Measurements from ENCODE around the gene TRMT44. TPM values are rescaled to one million over a fixed set of nuclear protein-coding genes. Genes with fewer than 3 reads are reported as not detected.

The TRMT44 gene
- polyA plus RNA-seq, 1 donor (not counting 4 experiments of a cell fraction or from before 2014, with no cell fraction given): 8.8 TPM

GRCh38 chr4:8507196-8507570, 66.6 kb downstream of the TRMT44 start:
- dilution Hi-C loops (cut with MboI; ENCODE audit: extremely low pct_ligation_motif_present, low sequenced_read_pairs): no loop called here
- no peaks in the 10 kb centered on the region for H3K79me2 ChIP-seq (ENCODE audit: control insufficient read depth, insufficient read depth, low read length)
- FAIRE-seq (no peak), DNase-seq (ENCODE audit: low read depth, low spot score) (no peak)
- no peak overlapping the region for H3K27ac ChIP-seq (ENCODE audit: control insufficient read depth, insufficient read depth, low read length)
- H3K9me3 ChIP-seq (ENCODE audit: control insufficient read depth, low read depth, low read length): no peaks in the 10 kb centered on the region
- TF ChIP-seq CTCF (optimal IDR thresholded peaks at IDR 0.05 in 1 of 3, IDR thresholded peaks at IDR 0.05 in 1 of 3, conservative IDR thresholded peaks at IDR 0.05 in 1 of 3; ENCODE audit: extremely low read depth in 1 of 3, insufficient read depth in 2 of 3, low read length in 3 of 3) (no peak), EZH2 (IDR thresholded peaks at IDR 0.05; ENCODE audit: low read length) (no peak)
- no peak overlapping the region for H3K4me3 ChIP-seq (ENCODE audit: control insufficient read depth in 2 of 3, extremely low read depth in 1 of 3, insufficient read depth in 2 of 3, low read depth in 1 of 3, low read length in 3 of 3)
- no peaks in the 10 kb centered on the region for H3K36me3 ChIP-seq (ENCODE audit: control insufficient read depth in 2 of 2, extremely low read depth in 1 of 2, insufficient read depth in 2 of 2, low read length in 2 of 2)
- no peak overlapping the region for H3K9ac ChIP-seq (ENCODE audit: control insufficient read depth, extremely low read depth, insufficient read depth, low read length)
- H3K4me1 ChIP-seq (ENCODE audit: control insufficient read depth, extremely low read depth, insufficient read depth, low read length): no peaks in the 10 kb centered on the region
- no peaks in the 10 kb centered on the region for H4K20me1 ChIP-seq (ENCODE audit: control insufficient read depth, extremely low read depth, insufficient read depth, low read length)
- H2AFZ ChIP-seq (ENCODE audit: control insufficient read depth, low read length): no peak overlapping the region
- H3K4me2 ChIP-seq (ENCODE audit: control insufficient read depth, extremely low read depth, insufficient read depth, low read depth, low read length): no peak overlapping the region
- H3K9me1 ChIP-seq (ENCODE audit: control insufficient read depth, extremely low read depth, insufficient read depth, low read length): no peaks in the 10 kb centered on the region
- H3K27me3 ChIP-seq (ENCODE audit: control insufficient read depth, extremely low read depth, insufficient read depth, low read length): peaks cover 20% of the 10 kb centered on the region

- H2AFZ ChIP-seq (ENCODE audit: control insufficient read depth, low read length): no peak overlapping the region
- dilution Hi-C loops (cut with MboI; ENCODE audit: extremely low pct_ligation_motif_present, low sequenced_read_pairs): no loop called here
- H3K79me2 ChIP-seq (ENCODE audit: control insufficient read depth, insufficient read depth, low read length): no peaks in the 10 kb centered on the region
- H3K36me3 ChIP-seq (ENCODE audit: control insufficient read depth in 2 of 2, extremely low read depth in 1 of 2, insufficient read depth in 2 of 2, low read length in 2 of 2): no peaks in the 10 kb centered on the region
- TF ChIP-seq EZH2 (IDR thresholded peaks at IDR 0.05; ENCODE audit: low read length): no peak
- TF ChIP-seq CTCF (optimal IDR thresholded peaks at IDR 0.05 in 1 of 3, IDR thresholded peaks at IDR 0.05 in 1 of 3, conservative IDR thresholded peaks at IDR 0.05 in 1 of 3; ENCODE audit: extremely low read depth in 1 of 3, insufficient read depth in 2 of 3, low read length in 3 of 3): no peak
- H4K20me1 ChIP-seq (ENCODE audit: control insufficient read depth, extremely low read depth, insufficient read depth, low read length): no peaks in the 10 kb centered on the region
- no peak overlapping the region for H3K27ac ChIP-seq (ENCODE audit: control insufficient read depth, insufficient read depth, low read length)
- no peaks in the 10 kb centered on the region for H3K9me1 ChIP-seq (ENCODE audit: control insufficient read depth, extremely low read depth, insufficient read depth, low read length)
- H3K4me1 ChIP-seq (ENCODE audit: control insufficient read depth, extremely low read depth, insufficient read depth, low read length): no peaks in the 10 kb centered on the region
- H3K9me3 ChIP-seq (ENCODE audit: control insufficient read depth, low read depth, low read length): no peaks in the 10 kb centered on the region
- no peak overlapping the region for H3K4me2 ChIP-seq (ENCODE audit: control insufficient read depth, extremely low read depth, insufficient read depth, low read depth, low read length)
- no peak for DNase-seq (ENCODE audit: low read depth, low spot score)
- H3K27me3 ChIP-seq (ENCODE audit: control insufficient read depth, extremely low read depth, insufficient read depth, low read length): peaks cover 17% of the 10 kb centered on the region
- no peak overlapping the region for H3K4me3 ChIP-seq (ENCODE audit: control insufficient read depth in 2 of 3, extremely low read depth in 1 of 3, insufficient read depth in 2 of 3, low read depth in 1 of 3, low read length in 3 of 3)
- FAIRE-seq: no peak
- H3K9ac ChIP-seq (ENCODE audit: control insufficient read depth, extremely low read depth, insufficient read depth, low read length): no peak overlapping the region
These were observed 67.0 kb downstream of the TRMT44 start for GRCh38 chr4:8507624-8508023.
